ENCODE results near the gene UBE2B. TPM values are rescaled to one million over a fixed set of nuclear protein-coding genes. Genes with fewer than 3 reads are reported as not detected.

UBE2B gene
- total and polyA plus RNA-seq, 10 of the 15 experiments (the other 5 are each of a cell fraction or from before 2014, with no cell fraction given) = 10.8 to 179 (median 61.3) TPM

GRCh38 chr5:134392301-134392700, 20.9 kb downstream of the UBE2B start:
- WGBS (ENCODE audit: insufficient coverage, insufficient replicate concordance, low lambda C conversion rate, missing lambda C conversion rate) = 94% methylated on average over 2 of the region's 2 CpGs
- Histone ChIP-seq H4K20me1 (ENCODE audit: control insufficient read depth, insufficient read depth) (no peaks in the 10 kb centered on the region), H3K9me3 (replicated peaks; ENCODE audit: control insufficient read depth, insufficient read depth, low read length) (no peaks in the 10 kb centered on the region), H3K4me3 (no peak overlapping the region), H3K27me3 (replicated peaks in 1 of 2; ENCODE audit: control insufficient read depth in 2 of 2, insufficient read depth in 2 of 2, low read length in 1 of 2) (no peaks in the 10 kb centered on the region), H3K9ac (ENCODE audit: control insufficient read depth, insufficient read depth, low read length) (no peak overlapping the region), H3K27ac (ENCODE audit: control insufficient read depth, insufficient read depth) (no peak overlapping the region), H3K4me2 (ENCODE audit: control insufficient read depth, insufficient read depth) (no peak overlapping the region), H3K4me1 (ENCODE audit: control insufficient read depth, insufficient read depth, low read length) (no peaks in the 10 kb centered on the region), H3K36me3 (ENCODE audit: control insufficient read depth in 2 of 2, insufficient read depth in 2 of 2, low read length in 1 of 2) (peaks cover 3 to 22% of the 10 kb centered on the region in 2 experiments; a peak in 3 of 4 replicates), H2AFZ (ENCODE audit: control insufficient read depth, low read depth, low read length) (no peak overlapping the region), H3K79me2 (ENCODE audit: control insufficient read depth, insufficient read depth, low read length) (no peaks in the 10 kb centered on the region)
- ChIA-PET RAD21 (ENCODE audit: unreplicated experiment) (no interaction called here), SMC1A (ENCODE audit: uncharacterized antibody, unreplicated experiment) (interaction anchor here (0.8 to 2.7 kb wide), 7 partner anchors 8 to 195 kb away, joined by 3 to 8 read pairs (median 3); partner anchors contain the start of gene CDKN2AIPNL), POLR2A (interaction anchor here (0.7 to 1.4 kb wide), 2 partner anchors 9 to 19 kb away, joined by 3 read pairs; partner anchors contain the start of gene CDKN2AIPNL), CTCF (interaction anchor here (0.7 to 3.0 kb wide), 4 partner anchors 10 to 195 kb away, joined by 3 to 9 read pairs (median 5); partner anchors contain the start of genes CDKN2AIPNL and UBE2B)
- ATAC-seq (no peak), DNase-seq (ENCODE audit: low read depth, low spot score) (no peak), FAIRE-seq (no peak)
- no TSS peak for BruUV-seq (replicated peaks)
- in situ Hi-C loops (cut with MboI) = no loop called here
- intact Hi-C loops (cut with micrococcal nuclease; ENCODE audit: unreplicated experiment) = no loop called here
- TF ChIP-seq NKRF (conservative IDR thresholded peaks at IDR 0.05) (no peak), MXI1 (IDR thresholded peaks at IDR 0.05; ENCODE audit: low read depth, low read length) (no peak), SREBF1 (IDR thresholded peaks at IDR 0.05; ENCODE audit: low read length) (no peak), HDAC2 (IDR thresholded peaks at IDR 0.05) (no peak), PRDM15 (CRISPR knock-in tag; IDR thresholded peaks at IDR 0.05) (no peak), ASH2L (IDR thresholded peaks at IDR 0.05; ENCODE audit: borderline replicate concordance, low read depth) (no peak), ZBTB11 (CRISPR knock-in tag; IDR thresholded peaks at IDR 0.05) (no peak), PAX8 (IDR thresholded peaks at IDR 0.05) (no peak), NFYA (IDR thresholded peaks at IDR 0.05; ENCODE audit: borderline replicate concordance, low read depth, low read length) (no peak), CTCF (IDR thresholded peaks at IDR 0.05 in 2 of 3, conservative IDR thresholded peaks at IDR 0.05 in 1 of 3; ENCODE audit: control insufficient read depth in 2 of 3, extremely low read depth in 1 of 3, insufficient read depth in 1 of 3, low read depth in 3 of 3, low read length in 3 of 3) (no peak), EGR1 (IDR thresholded peaks at IDR 0.05; ENCODE audit: borderline replicate concordance in 1 of 2, low read depth in 2 of 2, low read length in 2 of 2) (no peak), ZNF622 (IDR thresholded peaks at IDR 0.05) (no peak)

Measured in GM12878 (cell line).